Measurements from ENCODE around the gene SLC15A1. TPM values are rescaled to one million over a fixed set of nuclear protein-coding genes. Genes with fewer than 3 reads are reported as not detected.

SLC15A1 gene
- total RNA-seq, 1 experiment from 2014 or later, result 2.6 TPM

DNA sequence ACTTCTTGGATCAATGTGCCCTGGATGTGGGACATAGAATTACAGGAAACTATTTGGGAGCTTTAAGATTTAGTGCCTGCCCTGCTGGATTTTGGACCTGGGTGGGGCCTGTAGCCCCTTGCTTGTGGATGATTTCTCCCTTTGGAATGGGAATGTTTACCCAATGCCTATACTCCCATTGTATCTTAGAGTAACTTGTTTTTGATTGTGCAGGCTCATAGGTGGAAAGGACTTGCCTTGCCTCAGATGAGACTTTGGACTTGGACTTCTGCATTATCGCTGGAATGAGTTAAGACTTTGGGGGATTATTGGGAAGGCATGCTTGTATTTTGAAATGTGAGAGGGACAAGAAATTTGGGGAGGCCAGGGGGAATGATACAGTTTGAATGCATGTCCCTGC, 13.5 kb downstream of the SLC15A1 start:
- POLR2A ChIA-PET, result no interaction called here
- CTCF ChIA-PET, result no interaction called here
- DNase-seq (ENCODE audit: low read depth, low spot score) (no peak), ATAC-seq (no peak)
- intact Hi-C loops (cut with micrococcal nuclease), result no loop called here
- no peaks in the 10 kb centered on the region for H3K36me3 ChIP-seq (ENCODE audit: control insufficient read depth in 1 of 2, insufficient read depth in 2 of 2, low read length in 2 of 2)
- TF ChIP-seq SP1 (IDR thresholded peaks at IDR 0.05; ENCODE audit: low read depth) (no peak), JUND (IDR thresholded peaks at IDR 0.05) (no peak), FOSL1 (IDR thresholded peaks at IDR 0.05; ENCODE audit: low read depth) (no peak), EGR1 (IDR thresholded peaks at IDR 0.05; ENCODE audit: low read depth) (no peak), POLR2A (IDR thresholded peaks at IDR 0.05; ENCODE audit: borderline replicate concordance, extremely low read depth, insufficient read depth, insufficient read length) (no peak), ZFX (IDR thresholded peaks at IDR 0.05) (no peak), ATF3 (IDR thresholded peaks at IDR 0.05) (no peak), CBX3 (IDR thresholded peaks at IDR 0.05; ENCODE audit: low read depth) (no peak), ZNF274 (IDR thresholded peaks at IDR 0.05; ENCODE audit: low read depth, low read length) (no peak), ELF1 (IDR thresholded peaks at IDR 0.05; ENCODE audit: borderline replicate concordance, low read depth) (no peak), SIN3A (IDR thresholded peaks at IDR 0.05; ENCODE audit: low read depth) (no peak)
- TF ChIP-seq, protein P1, sequence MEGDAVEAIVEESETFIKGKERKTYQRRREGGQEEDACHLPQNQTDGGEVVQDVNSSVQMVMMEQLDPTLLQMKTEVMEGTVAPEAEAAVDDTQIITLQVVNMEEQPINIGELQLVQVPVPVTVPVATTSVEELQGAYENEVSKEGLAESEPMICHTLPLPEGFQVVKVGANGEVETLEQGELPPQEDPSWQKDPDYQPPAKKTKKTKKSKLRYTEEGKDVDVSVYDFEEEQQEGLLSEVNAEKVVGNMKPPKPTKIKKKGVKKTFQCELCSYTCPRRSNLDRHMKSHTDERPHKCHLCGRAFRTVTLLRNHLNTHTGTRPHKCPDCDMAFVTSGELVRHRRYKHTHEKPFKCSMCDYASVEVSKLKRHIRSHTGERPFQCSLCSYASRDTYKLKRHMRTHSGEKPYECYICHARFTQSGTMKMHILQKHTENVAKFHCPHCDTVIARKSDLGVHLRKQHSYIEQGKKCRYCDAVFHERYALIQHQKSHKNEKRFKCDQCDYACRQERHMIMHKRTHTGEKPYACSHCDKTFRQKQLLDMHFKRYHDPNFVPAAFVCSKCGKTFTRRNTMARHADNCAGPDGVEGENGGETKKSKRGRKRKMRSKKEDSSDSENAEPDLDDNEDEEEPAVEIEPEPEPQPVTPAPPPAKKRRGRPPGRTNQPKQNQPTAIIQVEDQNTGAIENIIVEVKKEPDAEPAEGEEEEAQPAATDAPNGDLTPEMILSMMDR (IDR thresholded peaks at IDR 0.05 in 2 of 3, conservative IDR thresholded peaks at IDR 0.05 in 1 of 3; ENCODE audit: borderline replicate concordance in 1 of 3, insufficient read depth in 1 of 3, low read depth in 2 of 3, low read length in 2 of 3), result no peak
- TF ChIP-seq, protein P2, sequence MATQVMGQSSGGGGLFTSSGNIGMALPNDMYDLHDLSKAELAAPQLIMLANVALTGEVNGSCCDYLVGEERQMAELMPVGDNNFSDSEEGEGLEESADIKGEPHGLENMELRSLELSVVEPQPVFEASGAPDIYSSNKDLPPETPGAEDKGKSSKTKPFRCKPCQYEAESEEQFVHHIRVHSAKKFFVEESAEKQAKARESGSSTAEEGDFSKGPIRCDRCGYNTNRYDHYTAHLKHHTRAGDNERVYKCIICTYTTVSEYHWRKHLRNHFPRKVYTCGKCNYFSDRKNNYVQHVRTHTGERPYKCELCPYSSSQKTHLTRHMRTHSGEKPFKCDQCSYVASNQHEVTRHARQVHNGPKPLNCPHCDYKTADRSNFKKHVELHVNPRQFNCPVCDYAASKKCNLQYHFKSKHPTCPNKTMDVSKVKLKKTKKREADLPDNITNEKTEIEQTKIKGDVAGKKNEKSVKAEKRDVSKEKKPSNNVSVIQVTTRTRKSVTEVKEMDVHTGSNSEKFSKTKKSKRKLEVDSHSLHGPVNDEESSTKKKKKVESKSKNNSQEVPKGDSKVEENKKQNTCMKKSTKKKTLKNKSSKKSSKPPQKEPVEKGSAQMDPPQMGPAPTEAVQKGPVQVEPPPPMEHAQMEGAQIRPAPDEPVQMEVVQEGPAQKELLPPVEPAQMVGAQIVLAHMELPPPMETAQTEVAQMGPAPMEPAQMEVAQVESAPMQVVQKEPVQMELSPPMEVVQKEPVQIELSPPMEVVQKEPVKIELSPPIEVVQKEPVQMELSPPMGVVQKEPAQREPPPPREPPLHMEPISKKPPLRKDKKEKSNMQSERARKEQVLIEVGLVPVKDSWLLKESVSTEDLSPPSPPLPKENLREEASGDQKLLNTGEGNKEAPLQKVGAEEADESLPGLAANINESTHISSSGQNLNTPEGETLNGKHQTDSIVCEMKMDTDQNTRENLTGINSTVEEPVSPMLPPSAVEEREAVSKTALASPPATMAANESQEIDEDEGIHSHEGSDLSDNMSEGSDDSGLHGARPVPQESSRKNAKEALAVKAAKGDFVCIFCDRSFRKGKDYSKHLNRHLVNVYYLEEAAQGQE (IDR thresholded peaks at IDR 0.05; ENCODE audit: low read depth), result no peak
- no peaks in the 10 kb centered on the region for H3K79me2 ChIP-seq (ENCODE audit: insufficient read depth, low read length)
- H3K9me2 ChIP-seq (ENCODE audit: insufficient read depth), result no peaks in the 10 kb centered on the region
- H3K9me3 ChIP-seq (ENCODE audit: control insufficient read depth in 1 of 2, insufficient read depth in 1 of 2, low read depth in 1 of 2, low read length in 2 of 2), result peaks cover 0 to 4% of the 10 kb centered on the region in 2 experiments; a peak in 1 of 4 replicates
- no TSS peak for BruUV-seq (replicated peaks)
- no peak overlapping the region for H3K9ac ChIP-seq (ENCODE audit: low read length)
- no peaks in the 10 kb centered on the region for H3K4me1 ChIP-seq (ENCODE audit: control insufficient read depth in 1 of 2, insufficient read depth in 2 of 2, low read length in 2 of 2)
- H2AFZ ChIP-seq (ENCODE audit: low read depth, low read length, poor library complexity, severe bottlenecking), result no peak overlapping the region
- no peaks in the 10 kb centered on the region for H4K20me1 ChIP-seq (ENCODE audit: insufficient read depth)
- H3K4me2 ChIP-seq (ENCODE audit: low read length), result no peak overlapping the region
- no peak overlapping the region for H3K4me3 ChIP-seq (replicated peaks in 1 of 2; ENCODE audit: low read depth in 1 of 2, low read length in 2 of 2)
- RAD21 ChIA-PET (ENCODE audit: low non-redundant PET in 1 of 2, low total read pairs in 2 of 2, uncharacterized antibody in 2 of 2, unreplicated experiment in 2 of 2), result no interaction called here
- H3K27ac ChIP-seq (ENCODE audit: low read depth, low read length), result no peak overlapping the region
- no peaks in the 10 kb centered on the region for H3K27me3 ChIP-seq (ENCODE audit: insufficient read depth, low read length)

Data from HCT116 (cell line).